ENCODE data around the gene WNT16.

Gene WNT16

GRCh38 chr7:121373177-121373576, 44.4 kb downstream of the WNT16 start:
- no peaks in the 10 kb centered on the region for H3K27me3 ChIP-seq (ENCODE audit: insufficient read depth, low read length)
- H2AFZ ChIP-seq (ENCODE audit: low read depth, low read length), result no peak overlapping the region
- H3K9me3 ChIP-seq (ENCODE audit: low read length), result no peaks in the 10 kb centered on the region
- no peaks in the 10 kb centered on the region for H3K4me1 ChIP-seq (ENCODE audit: insufficient read depth, low read length)
- peaks cover 59% of the 10 kb centered on the region for H3K36me3 ChIP-seq (ENCODE audit: insufficient read depth, low read length)
- H3K4me3 ChIP-seq (ENCODE audit: low read length), result no peak overlapping the region

- no peaks in the 10 kb centered on the region for H3K9me3 ChIP-seq (ENCODE audit: low read length)
- H2AFZ ChIP-seq (ENCODE audit: low read depth, low read length), result no peak overlapping the region
- H3K4me3 ChIP-seq (ENCODE audit: low read length), result no peak overlapping the region
- no peaks in the 10 kb centered on the region for H3K27me3 ChIP-seq (ENCODE audit: insufficient read depth, low read length)
- H3K4me1 ChIP-seq (ENCODE audit: insufficient read depth, low read length), result no peaks in the 10 kb centered on the region
- peaks cover 40% of the 10 kb centered on the region for H3K36me3 ChIP-seq (ENCODE audit: insufficient read depth, low read length)
Measured at GRCh38 chr7:121376979-121377378, 48.2 kb downstream of the WNT16 start.

GRCh38 chr7:121379930-121380329, 51.1 kb downstream of the WNT16 start:
- H3K4me3 ChIP-seq (ENCODE audit: low read length), result no peak overlapping the region
- H2AFZ ChIP-seq (ENCODE audit: low read depth, low read length), result no peak overlapping the region
- H3K4me1 ChIP-seq (ENCODE audit: insufficient read depth, low read length), result no peaks in the 10 kb centered on the region
- no peaks in the 10 kb centered on the region for H3K27me3 ChIP-seq (ENCODE audit: insufficient read depth, low read length)
- no peaks in the 10 kb centered on the region for H3K9me3 ChIP-seq (ENCODE audit: low read length)
- H3K36me3 ChIP-seq (ENCODE audit: insufficient read depth, low read length), result peaks cover 40% of the 10 kb centered on the region

GRCh38 chr7:121382473-121382872, 53.7 kb downstream of the WNT16 start:
- Histone ChIP-seq H3K4me1 (ENCODE audit: insufficient read depth, low read length) (peaks cover 3% of the 10 kb centered on the region), H3K27me3 (ENCODE audit: insufficient read depth, low read length) (no peaks in the 10 kb centered on the region), H2AFZ (ENCODE audit: low read depth, low read length) (no peak overlapping the region), H3K4me3 (ENCODE audit: low read length) (no peak overlapping the region), H3K9me3 (ENCODE audit: low read length) (no peaks in the 10 kb centered on the region), H3K36me3 (ENCODE audit: insufficient read depth, low read length) (peaks cover 17% of the 10 kb centered on the region)

GRCh38 chr7:121383235-121383910, 54.6 kb downstream of the WNT16 start:
- Histone ChIP-seq H3K36me3 (ENCODE audit: insufficient read depth, low read length) (peaks cover 8% of the 10 kb centered on the region), H3K4me1 (ENCODE audit: insufficient read depth, low read length) (peaks cover 3% of the 10 kb centered on the region), H3K9me3 (ENCODE audit: low read length) (no peaks in the 10 kb centered on the region), H3K27me3 (ENCODE audit: insufficient read depth, low read length) (no peaks in the 10 kb centered on the region), H3K4me3 (ENCODE audit: low read length) (no peak overlapping the region), H2AFZ (ENCODE audit: low read depth, low read length) (no peak overlapping the region)

- no peak overlapping the region for H3K4me3 ChIP-seq (ENCODE audit: low read length)
- peaks cover 6% of the 10 kb centered on the region for H3K36me3 ChIP-seq (ENCODE audit: insufficient read depth, low read length)
- no peaks in the 10 kb centered on the region for H3K9me3 ChIP-seq (ENCODE audit: low read length)
- H3K27me3 ChIP-seq (ENCODE audit: insufficient read depth, low read length), result no peaks in the 10 kb centered on the region
- H3K4me1 ChIP-seq (ENCODE audit: insufficient read depth, low read length), result peaks cover 3% of the 10 kb centered on the region
- no peak overlapping the region for H2AFZ ChIP-seq (ENCODE audit: low read depth, low read length)
Measured at GRCh38 chr7:121384265-121384664, 55.5 kb downstream of the WNT16 start.

GRCh38 chr7:121385056-121385799, 56.4 kb downstream of the WNT16 start:
- Histone ChIP-seq H3K4me3 (ENCODE audit: low read length) (no peak overlapping the region), H3K27me3 (ENCODE audit: insufficient read depth, low read length) (no peaks in the 10 kb centered on the region), H2AFZ (ENCODE audit: low read depth, low read length) (no peak overlapping the region), H3K36me3 (ENCODE audit: insufficient read depth, low read length) (peaks cover 2% of the 10 kb centered on the region), H3K9me3 (ENCODE audit: low read length) (no peaks in the 10 kb centered on the region), H3K4me1 (ENCODE audit: insufficient read depth, low read length) (peaks cover 3% of the 10 kb centered on the region)

GRCh38 chr7:121385800-121386179, 57.0 kb downstream of the WNT16 start:
- Histone ChIP-seq H2AFZ (ENCODE audit: low read depth, low read length) (no peak overlapping the region), H3K27me3 (ENCODE audit: insufficient read depth, low read length) (no peaks in the 10 kb centered on the region), H3K4me3 (ENCODE audit: low read length) (no peak overlapping the region)

GRCh38 chr7:121388950-121389349, 60.1 kb downstream of the WNT16 start:
- Histone ChIP-seq H3K9me3 (ENCODE audit: low read length) (peaks cover 8% of the 10 kb centered on the region), H3K36me3 (ENCODE audit: insufficient read depth, low read length) (peaks cover 5% of the 10 kb centered on the region), H3K4me3 (ENCODE audit: low read length) (no peak overlapping the region), H2AFZ (ENCODE audit: low read depth, low read length) (no peak overlapping the region), H3K27me3 (ENCODE audit: insufficient read depth, low read length) (no peaks in the 10 kb centered on the region), H3K4me1 (ENCODE audit: insufficient read depth, low read length) (peaks cover 3% of the 10 kb centered on the region)

More at GRCh38 chr7:121385800-121386179, 57.0 kb downstream of the WNT16 start:
- Histone ChIP-seq H3K36me3 (ENCODE audit: insufficient read depth, low read length) (peaks cover 2% of the 10 kb centered on the region), H3K9me3 (ENCODE audit: low read length) (no peaks in the 10 kb centered on the region), H3K4me1 (ENCODE audit: insufficient read depth, low read length) (peaks cover 3% of the 10 kb centered on the region)

- Histone ChIP-seq H3K36me3 (ENCODE audit: insufficient read depth, low read length) (peaks cover 5% of the 10 kb centered on the region), H3K4me1 (ENCODE audit: insufficient read depth, low read length) (peaks cover 8% of the 10 kb centered on the region), H3K4me3 (ENCODE audit: low read length) (no peak overlapping the region), H3K27me3 (ENCODE audit: insufficient read depth, low read length) (no peaks in the 10 kb centered on the region), H3K9me3 (ENCODE audit: low read length) (peaks cover 8% of the 10 kb centered on the region), H2AFZ (ENCODE audit: low read depth, low read length) (no peak overlapping the region)
Measured at GRCh38 chr7:121390109-121390508, 61.3 kb downstream of the WNT16 start.

- no peak overlapping the region for H3K4me3 ChIP-seq (ENCODE audit: low read length)
- no peak overlapping the region for H2AFZ ChIP-seq (ENCODE audit: low read depth, low read length)
- peaks cover 8% of the 10 kb centered on the region for H3K9me3 ChIP-seq (ENCODE audit: low read length)
- H3K27me3 ChIP-seq (ENCODE audit: insufficient read depth, low read length), result no peaks in the 10 kb centered on the region
- peaks cover 8% of the 10 kb centered on the region for H3K4me1 ChIP-seq (ENCODE audit: insufficient read depth, low read length)
- H3K36me3 ChIP-seq (ENCODE audit: insufficient read depth, low read length), result peaks cover 5% of the 10 kb centered on the region
Measured at GRCh38 chr7:121390617-121391016, 61.8 kb downstream of the WNT16 start.

All from neuron (in vitro differentiated cells).